Stimulated activated CD8-positive, alpha-beta memory T cell treated with anti-CD3 and anti-CD28 coated beads, Interleukin-15, amount 100 ng/mL, for 48 hours (primary cell): ENCODE data around the gene FGFR2.
"Not testable (repeated sequence)": the region's sequence is repeated elsewhere in the genome, so short reads cannot be mapped to it uniquely, and the experiment has no call there.

Source experiments
- DNase-seq, 2 donors: peaks; one replicate each; pipeline ENCODE4 v3.0.0-alpha.2; 2020; ENCODE audit warnings: low read depth in 2 of 2

Gene FGFR2

GRCh38 chr10:121590772-121591171 lies 7.5 kb downstream of the FGFR2 start:
- no peak for DNase-seq

GRCh38 chr10:121589553-121589952 lies 8.7 kb downstream of the FGFR2 start:
- no peak for DNase-seq

- DNase-seq: no peak
Measured at GRCh38 chr10:121583857-121584256, 14.4 kb downstream of the FGFR2 start.

- no peak for DNase-seq
Measured at GRCh38 chr10:121583258-121583657, 15.0 kb downstream of the FGFR2 start.

GRCh38 chr10:121580276-121581116 lies 17.7 kb downstream of the FGFR2 start:
- DNase-seq: no peak

- no peak for DNase-seq
Measured at GRCh38 chr10:121579656-121580055, 18.6 kb downstream of the FGFR2 start.

- no peak for DNase-seq
Measured at GRCh38 chr10:121578965-121579364, 19.3 kb downstream of the FGFR2 start.

GRCh38 chr10:121578298-121578697 lies 19.9 kb downstream of the FGFR2 start:
- no peak for DNase-seq

- DNase-seq: no peak
Measured at GRCh38 chr10:121577568-121577967, 20.7 kb downstream of the FGFR2 start.

- no peak for DNase-seq
Measured at GRCh38 chr10:121576139-121576538, 22.1 kb downstream of the FGFR2 start.

- DNase-seq: no peak
Measured at GRCh38 chr10:121574519-121575166, 23.6 kb downstream of the FGFR2 start.

- DNase-seq: no peak
Measured at GRCh38 chr10:121573538-121573941, 24.7 kb downstream of the FGFR2 start.

- no peak for DNase-seq
Measured at GRCh38 chr10:121572859-121573537, 25.2 kb downstream of the FGFR2 start.

GRCh38 chr10:121570315-121570714 lies 27.9 kb downstream of the FGFR2 start:
- no peak for DNase-seq

- no peak for DNase-seq
Measured at GRCh38 chr10:121568275-121568674, 30.0 kb downstream of the FGFR2 start.

GRCh38 chr10:121567569-121567968 lies 30.7 kb downstream of the FGFR2 start:
- DNase-seq: no peak

GRCh38 chr10:121566755-121567154 lies 31.5 kb downstream of the FGFR2 start:
- no peak for DNase-seq

GRCh38 chr10:121559326-121560026 lies 38.8 kb downstream of the FGFR2 start:
- DNase-seq: no peak

GRCh38 chr10:121558238-121558637 lies 40.0 kb downstream of the FGFR2 start:
- no peak for DNase-seq

GRCh38 chr10:121556918-121557573 lies 41.2 kb downstream of the FGFR2 start:
- DNase-seq: no peak

GRCh38 chr10:121556455-121556854 lies 41.8 kb downstream of the FGFR2 start:
- DNase-seq: no peak

- DNase-seq: not testable (repeated sequence)
Measured at GRCh38 chr10:121554916-121555315, 43.3 kb downstream of the FGFR2 start.
